Adrenal gland (tissue), 12 donors: Measurements from ENCODE around the gene OARD1. TPM values are rescaled to one million over a fixed set of nuclear protein-coding genes. Genes with fewer than 3 reads are reported as not detected.

Source experiments
- DNase-seq, 7 donors: peaks; one replicate each; pipeline ENCODE4 v3.0.0-alpha.2; 2019 to 2020
- H3K27ac ChIP-seq, 5 donors: fragments of 200-600 bp; sonication (generic) in 4 of 5; 1 replicate in 3 of 5; 2 replicates in 2 of 5; pipeline versions ENCODE4 v1.5.1 to v1.8.0; 2016 to 2020; ENCODE audit warnings: mild to moderate bottlenecking in 1 of 5
- H3K27me3 ChIP-seq: fragments of 200-600 bp; 2 replicates; pipeline ENCODE4 v1.8.0; 2021
- H3K36me3 ChIP-seq, 2 donors: fragments of 200-600 bp; replicated peaks in 1 of 2; 1 replicate in 1 of 2; 2 replicates in 1 of 2; pipeline versions ENCODE4 v1.5.1 to v1.8.0; 2018 to 2022
- H3K4me1 ChIP-seq, 2 donors: fragments of 200-600 bp; replicated peaks in 1 of 2; 1 replicate in 1 of 2; 2 replicates in 1 of 2; pipeline versions ENCODE4 v1.5.1 to v1.8.0; 2018 to 2021
- H3K4me3 ChIP-seq, 4 donors: fragments of 200-600 bp; sonication (generic) in 3 of 4; one replicate each; pipeline ENCODE4 v1.5.1; 2016 to 2018
- H3K9me3 ChIP-seq, 3 donors: fragments of 200-600 bp; sonication (generic) in 1 of 3; replicated peaks in 1 of 3; 1 replicate in 2 of 3; 2 replicates in 1 of 3; pipeline versions ENCODE4 v1.5.1 to v1.8.0; 2016 to 2021
- POLR2A ChIP-seq, 2 donors: fragments of 450-650 bp; IDR thresholded peaks; one replicate each; pipeline ENCODE4 v1.6.1; 2017; ENCODE audit warnings: antibody characterized with exemption in 2 of 2, mild to moderate bottlenecking in 2 of 2, moderate library complexity in 1 of 2
- WGBS, 4 donors: extraction: QIAGEN DNeasy Blood & Tissue Kit in 2 of 4; methylation state at CpG; one replicate each; pipeline versions ENCODE4 v1.1.5 to v1.1.7; 2013 to 2017; 5-methylcytosine and 5-hydroxymethylcytosine counted together
- intact Hi-C, 2 donors: fragments of 100-400 bp; cut with DNase I; formaldehyde crosslinking; loops; one replicate each; pipeline versions ENCODE4 v1.14.1 to v1.15.0; 2022 to 2023
- polyA plus RNA-seq, 3 donors: library from polyadenylated mRNA; stranded (reverse); fragments of 200-250 nt in 2 of 3; fragments of 350-450 nt in 1 of 3; fragmentation: Illumina TruSeq in 1 of 3; extraction: RNeasy Lipid Tissue Mini Kit (QIAGEN cat#74804) in 1 of 3; gene quantifications; one replicate each; pipeline ENCODE4 v1.2.3, GENCODE V29; 2013 to 2014
- total RNA-seq, 9 donors: library from RNA; depleted of rRNA in 4 of 9; stranded (reverse); fragments of >200 nt in 4 of 9; fragments of 120-200 nt in 1 of 9; fragmentation: NEBNext Ultra II Directional in 1 of 9; extraction: Animal tissue kit (Norgen Biotek cat#: 25700) in 1 of 9; gene quantifications; one replicate each; pipeline versions ENCODE4 v1.1.0 to v1.2.4, GENCODE V29; 2013 to 2023
- TF ChIP-seq, protein P1 (sequence below), 6 experiments: fragments of 450-650 bp in 4 of 6; fragments of 200-600 bp in 2 of 6; sonication (generic) in 1 of 6; IDR thresholded peaks; 1 replicate in 5 of 6; 2 replicates in 1 of 6; pipeline versions ENCODE4 v1.5.1 to v1.8.0; 2016 to 2021; ENCODE audit warnings: antibody characterized with exemption in 6 of 6, mild to moderate bottlenecking in 2 of 6, moderate library complexity in 1 of 6
- donor health status: healthy with polysubstance abuse.
- donor health status: Bipolar disorder and iron deficiency.
- donor health status: DM: yes; HTN: yes; CAD: no.
- donor health status: DM: no; HTN: no; CAD: no.
- donor health status: DM: no; HTN: no; CAD: no.
- donor health status: DM: yes; HTN: yes; CAD: no.

The OARD1 gene
- total and polyA plus RNA-seq, 12 donors: 10.1 to 44.4 (median 24.1) TPM

DNA sequence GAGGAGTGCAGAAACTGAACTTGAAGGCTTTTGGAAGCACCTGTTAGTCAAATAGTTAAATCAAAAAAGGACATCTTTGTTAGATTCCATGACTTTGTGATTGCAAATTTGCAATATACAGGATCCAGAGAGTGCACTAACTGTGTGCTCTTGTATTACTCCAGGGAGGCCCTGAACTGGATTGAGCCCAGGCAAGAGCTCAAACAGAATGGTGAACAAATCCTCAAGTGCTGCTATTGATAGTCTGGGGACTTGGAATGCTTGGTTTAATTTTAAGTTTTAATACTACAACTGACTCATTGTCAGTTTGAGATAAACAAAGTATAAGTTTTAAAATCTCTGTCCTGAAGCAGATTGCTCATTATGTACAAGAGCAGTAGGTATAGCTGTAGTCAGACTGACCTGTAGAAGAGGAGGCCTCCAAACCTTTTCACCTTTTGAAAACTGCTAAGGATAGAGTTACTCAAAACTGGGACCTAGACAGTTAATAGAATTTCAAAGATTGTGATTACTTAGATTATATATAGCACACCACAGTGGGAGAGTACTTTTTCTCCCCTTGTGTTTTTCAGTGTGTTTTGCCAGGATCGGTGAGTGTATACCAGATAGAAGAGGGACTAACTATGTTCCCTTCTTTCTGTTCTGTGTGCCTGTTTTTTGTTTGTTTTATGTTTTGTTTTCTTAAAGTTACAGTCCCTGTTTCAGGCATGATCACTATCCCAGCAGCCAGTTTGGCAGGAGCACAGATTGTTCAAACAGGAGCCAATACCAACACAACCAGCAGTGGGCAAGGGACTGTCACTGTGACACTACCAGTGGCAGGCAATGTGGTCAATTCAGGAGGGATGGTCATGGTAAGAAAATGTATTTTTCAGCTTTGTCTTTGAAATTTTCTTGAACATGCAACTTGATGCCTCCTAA is 18.9 kb upstream of the OARD1 start:
- intact Hi-C loops: no loop called here

DNA sequence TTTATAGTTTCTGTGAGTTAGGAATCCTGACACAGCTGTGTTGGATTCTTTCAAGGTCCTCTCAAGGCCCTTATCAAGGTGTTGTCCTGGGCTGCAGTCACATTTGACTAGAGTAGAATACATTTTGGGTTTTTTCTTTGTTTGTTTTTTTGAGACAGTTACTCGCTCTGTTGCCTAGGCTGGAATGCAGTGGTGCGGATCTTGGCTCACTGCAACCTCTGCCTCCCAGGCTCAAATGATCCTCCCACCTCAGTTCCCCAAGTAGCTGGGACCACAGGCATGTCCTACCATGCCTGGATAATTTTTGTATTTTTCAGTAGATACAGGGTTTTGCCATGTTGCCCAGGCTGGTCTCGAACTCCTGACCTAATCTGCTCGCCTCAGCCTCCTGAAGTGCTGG is 16.3 kb upstream of the OARD1 start:
- H3K4me1 ChIP-seq: no peaks in the 10 kb centered on the region
- intact Hi-C loops: no loop called here
- TF ChIP-seq, protein P1, sequence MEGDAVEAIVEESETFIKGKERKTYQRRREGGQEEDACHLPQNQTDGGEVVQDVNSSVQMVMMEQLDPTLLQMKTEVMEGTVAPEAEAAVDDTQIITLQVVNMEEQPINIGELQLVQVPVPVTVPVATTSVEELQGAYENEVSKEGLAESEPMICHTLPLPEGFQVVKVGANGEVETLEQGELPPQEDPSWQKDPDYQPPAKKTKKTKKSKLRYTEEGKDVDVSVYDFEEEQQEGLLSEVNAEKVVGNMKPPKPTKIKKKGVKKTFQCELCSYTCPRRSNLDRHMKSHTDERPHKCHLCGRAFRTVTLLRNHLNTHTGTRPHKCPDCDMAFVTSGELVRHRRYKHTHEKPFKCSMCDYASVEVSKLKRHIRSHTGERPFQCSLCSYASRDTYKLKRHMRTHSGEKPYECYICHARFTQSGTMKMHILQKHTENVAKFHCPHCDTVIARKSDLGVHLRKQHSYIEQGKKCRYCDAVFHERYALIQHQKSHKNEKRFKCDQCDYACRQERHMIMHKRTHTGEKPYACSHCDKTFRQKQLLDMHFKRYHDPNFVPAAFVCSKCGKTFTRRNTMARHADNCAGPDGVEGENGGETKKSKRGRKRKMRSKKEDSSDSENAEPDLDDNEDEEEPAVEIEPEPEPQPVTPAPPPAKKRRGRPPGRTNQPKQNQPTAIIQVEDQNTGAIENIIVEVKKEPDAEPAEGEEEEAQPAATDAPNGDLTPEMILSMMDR (IDR thresholded peaks at IDR 0.05): no peak
- no peak for TF ChIP-seq POLR2A (IDR thresholded peaks at IDR 0.05)
- H3K36me3 ChIP-seq: peaks cover 0 to 67% of the 10 kb centered on the region in 2 donors
- H3K9me3 ChIP-seq: no peaks in the 10 kb centered on the region
- H3K4me3 ChIP-seq: no peak overlapping the region
- 93 to 97% (median 95%) methylated on average over 4 of the region's 4 CpGs for WGBS, 4 donors
- H3K27me3 ChIP-seq: no peaks in the 10 kb centered on the region
- DNase-seq: no peak
- H3K27ac ChIP-seq: no peak overlapping the region

More for the DNA sequence above, 18.9 kb upstream of the OARD1 start:
- Histone ChIP-seq H3K36me3 (peaks cover 0 to 68% of the 10 kb centered on the region in 2 donors), H3K27ac (no peak overlapping the region), H3K4me1 (peaks cover 0 to 6% of the 10 kb centered on the region in 2 donors), H3K9me3 (no peaks in the 10 kb centered on the region), H3K27me3 (no peaks in the 10 kb centered on the region), H3K4me3 (no peak overlapping the region)
- 37 to 93% (median 58%) methylated on average over 1 of the region's 1 CpG for WGBS, 4 donors
- TF ChIP-seq, protein P1 (IDR thresholded peaks at IDR 0.05): no peak
- no peak for TF ChIP-seq POLR2A (IDR thresholded peaks at IDR 0.05)
- DNase-seq: no peak

DNA sequence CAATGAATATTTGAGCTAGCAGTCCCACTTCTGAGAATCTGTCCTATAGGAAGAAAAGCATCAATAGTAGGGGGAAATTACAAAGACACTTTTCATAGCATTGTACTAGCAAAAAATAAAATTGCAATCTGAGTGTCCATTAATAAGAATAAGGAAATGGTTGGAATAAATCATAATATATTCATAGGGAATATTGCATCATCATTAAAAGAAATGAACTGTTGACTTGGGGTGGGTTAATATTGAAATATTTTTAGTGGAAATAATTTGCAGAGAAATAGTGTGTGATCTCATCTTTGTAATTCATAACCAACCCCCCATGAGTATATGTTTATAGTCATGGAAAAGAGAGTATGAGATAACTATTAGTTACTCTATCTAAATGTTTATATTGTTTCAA is 13.0 kb upstream of the OARD1 start:
- no peak for DNase-seq
- no peak overlapping the region for H3K27ac ChIP-seq
- H3K4me1 ChIP-seq: no peaks in the 10 kb centered on the region
- peaks cover 0 to 59% of the 10 kb centered on the region in 2 donors for H3K36me3 ChIP-seq
- intact Hi-C loops: no loop called here
- no peaks in the 10 kb centered on the region for H3K9me3 ChIP-seq
- H3K4me3 ChIP-seq: no peak overlapping the region
- no peak for TF ChIP-seq POLR2A (IDR thresholded peaks at IDR 0.05)
- TF ChIP-seq, protein P1 (IDR thresholded peaks at IDR 0.05): no peak
- H3K27me3 ChIP-seq: no peaks in the 10 kb centered on the region

DNA sequence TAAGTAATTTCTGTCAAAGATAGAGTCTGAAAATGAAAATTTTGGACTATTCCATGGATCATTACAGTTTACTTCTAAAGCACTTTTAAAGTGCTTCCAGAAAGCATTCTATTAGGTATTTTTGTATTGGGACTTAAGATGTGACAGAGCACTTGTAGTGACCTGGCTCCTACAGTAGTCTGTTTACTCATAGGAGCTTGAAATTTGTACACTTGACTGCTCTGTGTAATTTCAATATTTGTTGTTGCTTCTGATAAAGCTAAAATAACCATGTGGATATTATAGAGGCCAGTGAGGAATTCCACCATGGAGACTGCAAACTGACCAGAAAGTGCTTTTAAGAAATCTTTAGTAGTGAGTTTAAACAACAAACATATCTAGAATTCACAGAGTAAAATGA is 10.9 kb upstream of the OARD1 start:
- H3K27me3 ChIP-seq: no peaks in the 10 kb centered on the region
- DNase-seq: no peak
- H3K36me3 ChIP-seq: peaks cover 0 to 56% of the 10 kb centered on the region in 2 donors
- H3K9me3 ChIP-seq: no peaks in the 10 kb centered on the region
- H3K4me1 ChIP-seq: no peaks in the 10 kb centered on the region
- intact Hi-C loops: no loop called here
- no peak for TF ChIP-seq POLR2A (IDR thresholded peaks at IDR 0.05)
- TF ChIP-seq, protein P1 (IDR thresholded peaks at IDR 0.05): no peak
- no peak overlapping the region for H3K27ac ChIP-seq
- H3K4me3 ChIP-seq: no peak overlapping the region
